ENCODE data around the gene CLDN14.

The CLDN14 gene

GRCh38 chr21:36471254-36471723 is 8.6 kb downstream of the CLDN14 start:
- no peak for DNase-seq (ENCODE audit: low read depth in 2 of 2)

- DNase-seq (ENCODE audit: low read depth in 2 of 2): no peak
Observed at GRCh38 chr21:36470294-36470693, 9.6 kb downstream of the CLDN14 start.

DNA sequence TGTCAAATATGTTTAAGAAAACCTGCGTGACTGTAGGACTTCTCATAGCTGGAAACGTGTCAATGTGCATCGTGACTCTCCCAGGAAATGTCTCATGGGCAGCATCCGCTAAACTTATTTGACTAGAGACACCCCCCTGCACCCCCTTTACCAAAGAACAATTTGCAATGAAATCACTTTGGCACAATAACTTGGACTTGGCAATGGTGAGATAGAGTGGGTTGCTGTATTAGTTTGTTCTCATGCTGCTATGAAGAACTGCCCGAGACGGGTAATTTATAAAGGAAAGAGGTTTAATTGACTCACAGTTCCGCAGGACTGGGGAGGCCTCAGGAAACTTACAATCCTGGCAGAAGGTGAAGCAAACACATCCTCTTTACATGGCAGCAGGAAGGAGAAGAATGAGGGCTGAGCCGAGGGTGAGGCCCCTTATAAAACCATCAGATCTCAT is 13.8 kb downstream of the CLDN14 start:
- DNase-seq (ENCODE audit: low read depth in 2 of 2): no peak

DNA sequence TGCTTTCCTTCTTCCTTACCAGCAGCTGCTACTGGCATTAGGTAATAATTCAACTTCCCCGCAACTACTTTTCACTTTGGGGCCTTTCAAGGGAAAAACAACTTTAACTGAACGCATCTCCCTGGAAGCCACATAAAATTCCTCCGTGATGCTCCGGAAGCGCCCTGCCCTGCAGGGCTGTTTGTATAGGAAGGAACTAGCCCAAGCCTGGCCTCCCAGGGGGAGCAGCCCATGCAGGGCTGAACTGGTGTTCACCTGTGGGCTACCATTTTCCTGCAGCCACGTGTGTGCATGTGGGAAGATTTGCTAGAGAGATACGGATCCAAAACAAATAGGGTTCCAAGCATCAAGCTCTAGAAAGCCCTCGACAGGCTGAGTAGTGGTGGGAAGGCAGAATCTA is 14.4 kb downstream of the CLDN14 start:
- no peak for DNase-seq (ENCODE audit: low read depth in 2 of 2)

DNA sequence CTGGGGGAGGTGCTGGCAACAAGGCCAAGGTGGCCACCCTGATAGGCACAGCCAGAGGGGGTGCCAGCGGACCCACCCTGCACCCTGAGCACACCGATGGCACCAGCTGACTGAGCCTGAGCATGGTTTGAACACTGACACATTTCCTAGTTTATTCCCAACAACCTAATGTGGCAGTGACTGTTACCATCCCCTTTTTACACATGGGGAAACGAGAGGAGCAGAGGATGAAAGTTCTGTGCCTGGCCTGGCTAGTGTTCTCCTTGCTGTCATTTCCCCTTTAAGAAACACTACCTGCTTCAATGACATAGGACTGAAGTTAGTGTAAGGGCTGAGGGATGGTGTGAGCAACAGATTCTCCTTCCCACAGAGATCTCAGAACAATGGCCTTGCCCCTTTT is 15.3 kb downstream of the CLDN14 start:
- no peak for DNase-seq (ENCODE audit: low read depth in 2 of 2)

DNA sequence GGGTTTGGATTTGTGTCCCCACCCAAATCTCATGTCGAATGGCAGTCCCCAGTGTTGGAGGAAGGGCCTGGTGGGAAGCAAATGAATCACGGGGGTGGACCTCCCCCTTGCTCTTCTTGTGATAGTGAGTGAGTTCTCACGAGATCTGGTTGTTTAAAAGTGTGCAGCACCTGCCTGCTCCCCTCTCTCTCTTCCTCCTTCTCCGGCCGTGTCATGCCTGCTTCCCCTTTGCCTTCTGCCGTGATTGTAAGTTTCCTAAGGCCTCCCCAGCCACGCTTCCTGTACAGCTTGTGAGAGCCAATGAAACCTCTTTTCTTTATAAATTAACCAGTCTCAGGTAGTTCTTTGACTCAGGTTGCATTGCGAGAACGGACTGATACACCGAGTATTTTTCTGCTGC is 15.9 kb downstream of the CLDN14 start:
- no peak for DNase-seq (ENCODE audit: low read depth in 2 of 2)

DNA sequence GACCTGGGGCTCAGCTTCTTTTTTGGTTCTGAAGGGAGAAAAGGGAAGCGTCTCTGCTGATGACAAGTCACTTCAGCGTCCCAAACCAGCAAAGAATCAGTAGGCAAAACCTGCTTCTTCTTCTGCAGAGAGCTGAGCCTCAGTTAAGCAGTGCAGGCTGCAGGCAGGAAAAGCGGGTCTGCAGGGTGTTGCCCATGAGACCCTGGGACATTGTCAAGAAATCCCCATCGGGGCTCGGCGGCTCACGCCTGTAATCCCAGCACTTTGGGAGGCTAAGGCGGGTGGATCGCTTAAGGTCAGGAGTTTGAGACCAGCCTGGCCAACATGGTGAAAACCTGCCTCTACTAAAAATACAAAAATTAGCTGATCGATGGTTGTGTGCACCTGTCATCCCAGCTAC is 16.7 kb downstream of the CLDN14 start:
- DNase-seq (ENCODE audit: low read depth in 2 of 2): no peak

DNA sequence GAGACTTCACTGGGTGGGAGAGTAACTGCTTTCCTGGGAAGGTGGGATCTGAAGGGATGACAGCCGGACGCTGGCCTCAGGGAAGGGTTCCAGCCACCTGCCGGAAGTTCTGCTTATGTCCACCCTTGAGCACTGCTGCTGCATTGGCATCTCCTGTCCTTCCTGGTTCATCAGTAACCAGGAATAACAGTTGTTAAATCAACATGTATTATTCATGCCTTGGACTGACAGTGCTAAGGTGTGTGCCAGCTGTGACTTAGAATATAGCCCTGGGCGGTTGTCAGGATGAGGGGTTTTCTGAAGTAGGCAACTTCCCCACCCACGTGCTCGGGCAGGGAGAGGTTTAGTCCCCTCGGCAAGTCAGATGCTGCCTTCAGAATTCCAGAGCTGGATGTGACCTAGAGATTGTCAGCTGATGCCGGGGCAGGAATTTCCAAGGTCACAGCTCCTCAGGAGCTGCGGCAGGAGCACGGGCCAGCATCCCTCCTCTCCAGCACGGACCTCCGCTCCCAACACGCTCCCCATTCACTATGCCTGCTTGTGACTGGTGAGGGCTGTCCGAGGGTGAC is 17.9 kb downstream of the CLDN14 start:
- DNase-seq (ENCODE audit: low read depth in 2 of 2): no peak

GRCh38 chr21:36461277-36461917 is 18.5 kb downstream of the CLDN14 start:
- DNase-seq (ENCODE audit: low read depth in 2 of 2): no peak

- no peak for DNase-seq (ENCODE audit: low read depth in 2 of 2)
Observed at GRCh38 chr21:36460866-36461265, 19.1 kb downstream of the CLDN14 start.

GRCh38 chr21:36459098-36459497 is 20.8 kb downstream of the CLDN14 start:
- DNase-seq (ENCODE audit: low read depth in 2 of 2): no peak

- no peak for DNase-seq (ENCODE audit: low read depth in 2 of 2)
Observed at GRCh38 chr21:36456729-36457414, 23.1 kb downstream of the CLDN14 start.

GRCh38 chr21:36454706-36455105 is 25.2 kb downstream of the CLDN14 start:
- DNase-seq (ENCODE audit: low read depth in 2 of 2): no peak

GRCh38 chr21:36454093-36454531 is 25.8 kb downstream of the CLDN14 start:
- DNase-seq (ENCODE audit: low read depth in 2 of 2): no peak

- no peak for DNase-seq (ENCODE audit: low read depth in 2 of 2)
Observed at GRCh38 chr21:36452281-36452825, 27.6 kb downstream of the CLDN14 start.

DNA sequence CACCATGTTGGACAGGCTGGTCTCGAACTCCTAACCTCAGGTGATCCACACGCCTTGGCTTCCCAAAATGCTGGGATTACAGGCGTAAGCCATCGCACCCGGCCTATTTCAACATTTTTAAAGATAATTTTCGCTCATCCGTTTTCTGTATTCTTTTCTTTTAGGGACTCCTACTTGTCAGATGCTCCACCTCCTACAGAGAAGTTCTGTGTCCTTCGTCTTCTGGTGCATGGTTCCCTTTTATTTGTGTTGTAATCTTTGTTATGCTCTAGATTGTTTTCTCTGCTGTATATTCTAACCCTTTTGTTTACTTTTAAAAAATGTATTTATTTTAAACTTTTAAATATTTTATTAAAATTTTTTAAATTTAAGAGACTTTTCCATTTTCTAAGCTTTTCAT is 28.4 kb downstream of the CLDN14 start:
- DNase-seq (ENCODE audit: low read depth in 2 of 2): no peak

DNA sequence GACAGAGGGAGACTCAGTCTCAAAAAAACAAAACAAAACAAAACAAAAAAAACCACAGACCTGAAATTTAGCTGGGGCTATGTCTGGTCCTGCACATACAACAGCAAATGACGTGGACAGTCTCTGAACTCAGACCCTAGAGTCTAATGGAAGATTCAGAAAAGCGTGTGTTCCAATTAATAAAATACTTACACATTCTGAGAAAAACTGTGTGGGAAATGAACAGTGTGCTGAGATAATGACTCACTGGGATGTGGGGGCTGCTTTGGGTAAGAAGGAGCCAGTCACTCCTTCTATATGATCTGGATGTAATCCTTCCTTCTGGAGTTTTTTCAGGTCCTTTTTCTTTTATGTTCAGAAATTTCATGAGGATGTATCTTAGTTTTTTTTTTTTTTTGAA is 29.4 kb downstream of the CLDN14 start:
- no peak for DNase-seq (ENCODE audit: low read depth in 2 of 2)

DNA sequence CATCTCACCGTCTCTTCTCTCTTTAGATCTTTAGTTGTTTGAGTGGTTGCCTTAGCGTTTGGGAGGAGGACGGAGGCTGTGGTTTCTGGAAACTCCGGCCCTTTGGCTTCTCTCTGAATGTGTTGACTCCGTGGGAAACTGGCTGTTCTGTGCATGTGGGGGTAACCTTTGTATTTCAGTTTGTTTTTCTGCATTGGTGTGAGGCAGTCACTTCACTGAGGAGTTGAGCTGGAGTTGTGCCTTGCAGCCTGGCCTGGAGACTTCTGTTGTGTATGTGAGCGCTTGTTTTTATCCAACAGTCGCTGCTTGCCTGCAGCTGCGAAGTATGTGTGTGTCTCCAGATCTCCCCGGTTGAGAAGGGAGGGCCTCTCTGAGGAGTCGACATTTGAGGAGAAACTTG is 33.6 kb downstream of the CLDN14 start:
- DNase-seq (ENCODE audit: low read depth in 2 of 2): no peak

GRCh38 chr21:36441715-36442114 is 38.2 kb downstream of the CLDN14 start:
- DNase-seq (ENCODE audit: low read depth in 2 of 2): no peak

- DNase-seq (ENCODE audit: low read depth in 2 of 2): no peak
Observed at GRCh38 chr21:36437745-36438128, 42.2 kb downstream of the CLDN14 start.

- no peak for DNase-seq (ENCODE audit: low read depth in 2 of 2)
Observed at GRCh38 chr21:36436829-36437744, 42.8 kb downstream of the CLDN14 start.

DNA sequence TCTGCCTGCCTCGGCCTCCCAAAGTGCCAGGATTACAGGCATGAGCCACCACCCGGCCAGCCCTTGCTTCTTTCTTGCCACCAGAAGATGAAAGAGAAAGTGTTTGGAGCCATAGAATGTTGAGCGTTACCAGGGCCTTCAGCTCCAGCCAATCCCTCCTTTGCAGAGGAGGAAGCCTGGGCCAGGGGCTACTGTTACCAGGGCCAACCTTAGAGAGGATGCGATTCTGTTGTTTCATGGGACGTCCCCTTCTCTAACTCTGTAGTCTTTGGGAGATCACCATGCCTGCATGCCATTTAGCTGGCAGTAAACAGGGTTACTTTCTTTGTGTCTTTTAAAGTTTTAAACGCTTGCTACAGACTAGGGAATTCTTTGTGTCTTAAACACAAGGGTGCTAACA is 45.8 kb downstream of the CLDN14 start:
- no peak for DNase-seq (ENCODE audit: low read depth in 2 of 2)
